Testis (tissue), 2 donors: Measurements from ENCODE around the gene SH3PXD2B.
"Not testable (repeated sequence)": the region's sequence is repeated elsewhere in the genome, so short reads cannot be mapped to it uniquely, and the experiment has no call there.

Experiments
- POLR2A ChIP-seq: fragments of 450-650 bp; IDR thresholded peaks from one replicate; pipeline ENCODE4 v1.6.1; 2017; ENCODE audit warnings: antibody characterized with exemption, mild to moderate bottlenecking, moderate library complexity
- TF ChIP-seq, protein P1 (sequence below), 3 experiments: fragments of 450-650 bp in 2 of 3; fragments of 200-600 bp in 1 of 3; sonication (generic) in 1 of 3; IDR thresholded peaks; one replicate each; pipeline ENCODE4 v1.5.1; 2016 to 2019; ENCODE audit warnings: antibody characterized with exemption in 3 of 3, mild to moderate bottlenecking in 2 of 3, moderate library complexity in 1 of 3

- TF ChIP-seq, protein P1, sequence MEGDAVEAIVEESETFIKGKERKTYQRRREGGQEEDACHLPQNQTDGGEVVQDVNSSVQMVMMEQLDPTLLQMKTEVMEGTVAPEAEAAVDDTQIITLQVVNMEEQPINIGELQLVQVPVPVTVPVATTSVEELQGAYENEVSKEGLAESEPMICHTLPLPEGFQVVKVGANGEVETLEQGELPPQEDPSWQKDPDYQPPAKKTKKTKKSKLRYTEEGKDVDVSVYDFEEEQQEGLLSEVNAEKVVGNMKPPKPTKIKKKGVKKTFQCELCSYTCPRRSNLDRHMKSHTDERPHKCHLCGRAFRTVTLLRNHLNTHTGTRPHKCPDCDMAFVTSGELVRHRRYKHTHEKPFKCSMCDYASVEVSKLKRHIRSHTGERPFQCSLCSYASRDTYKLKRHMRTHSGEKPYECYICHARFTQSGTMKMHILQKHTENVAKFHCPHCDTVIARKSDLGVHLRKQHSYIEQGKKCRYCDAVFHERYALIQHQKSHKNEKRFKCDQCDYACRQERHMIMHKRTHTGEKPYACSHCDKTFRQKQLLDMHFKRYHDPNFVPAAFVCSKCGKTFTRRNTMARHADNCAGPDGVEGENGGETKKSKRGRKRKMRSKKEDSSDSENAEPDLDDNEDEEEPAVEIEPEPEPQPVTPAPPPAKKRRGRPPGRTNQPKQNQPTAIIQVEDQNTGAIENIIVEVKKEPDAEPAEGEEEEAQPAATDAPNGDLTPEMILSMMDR (IDR thresholded peaks at IDR 0.05) = not testable (repeated sequence)
- not testable (repeated sequence) for TF ChIP-seq POLR2A
Observed at GRCh38 chr5:172291837-172292236, 162.5 kb downstream of the SH3PXD2B start.
